Suprapubic skin (tissue), 4 donors: ENCODE data around the gene APPBP2.

ENCODE experiments used
- CTCF ChIP-seq, 2 donors: fragments of 200-600 bp in 1 of 2; fragments of 450-650 bp in 1 of 2; sonication (generic) in 1 of 2; IDR thresholded peaks; one replicate each; pipeline ENCODE4 v1.5.1; 2016 to 2019; ENCODE audit warnings: antibody characterized with exemption in 2 of 2, mild to moderate bottlenecking in 1 of 2, moderate library complexity in 1 of 2
- EP300 ChIP-seq: sonication (generic); formaldehyde crosslinking; IDR thresholded peaks from one replicate; pipeline ENCODE4 v1.6.1; 2017; ENCODE audit warnings: antibody characterized with exemption
- POLR2A ChIP-seq, 2 donors: fragments of 450-650 bp; IDR thresholded peaks; one replicate each; pipeline ENCODE4 v1.6.1; 2017; ENCODE audit warnings: antibody characterized with exemption in 2 of 2, mild to moderate bottlenecking in 2 of 2, moderate library complexity in 2 of 2
- POLR2AphosphoS5 ChIP-seq, 3 donors: sonication (generic); formaldehyde crosslinking; IDR thresholded peaks; one replicate each; pipeline ENCODE4 v1.6.1; 2017; ENCODE audit warnings: antibody characterized with exemption in 3 of 3

GRCh38 chr17:60491771-60492170, 34.3 kb downstream of the APPBP2 start:
- no peak for TF ChIP-seq POLR2A (IDR thresholded peaks at IDR 0.05)
- no peak for TF ChIP-seq CTCF (IDR thresholded peaks at IDR 0.05)
- no peak for TF ChIP-seq EP300
- no peak for TF ChIP-seq POLR2AphosphoS5 (IDR thresholded peaks at IDR 0.05)
